Activated CD8-positive, alpha-beta T cell treated with anti-CD3 and anti-CD28 coated beads for 36 hours (primary cell): ENCODE data around the gene ERG. TPM values are rescaled to one million over a fixed set of nuclear protein-coding genes. Genes with fewer than 3 reads are reported as not detected.

Experiments used
- ATAC-seq: fragments of 200-7000 bp; cut with Tn5 transposase; one replicate; pipeline ENCODE4 v1.10.0; 2021; ENCODE audit warnings: mild to moderate bottlenecking, moderate library complexity
- CTCF ChIA-PET: fragments of 350-600 bp; sonication (Branson Sonifier 250); formaldehyde crosslinking; loops from one replicate; lab custom pipeline; 2021; ENCODE audit warnings: antibody characterized with exemption; lab: Charles Lee
- POLR2A ChIA-PET: fragments of 350-600 bp; sonication (Branson Sonifier 250); formaldehyde crosslinking; loops from one replicate; lab custom pipeline; 2021; ENCODE audit warnings: antibody characterized with exemption; lab: Charles Lee
- DNase-seq: peaks from one replicate; pipeline ENCODE4 v3.0.0-alpha.2; 2020
- H3K27ac Mint-ChIP-seq: one replicate; pipeline ENCODE4 v1.8.0; 2021; ENCODE audit warnings: mild to moderate bottlenecking, mixed read lengths
- H3K27me3 Mint-ChIP-seq: one replicate; pipeline ENCODE4 v1.8.0; 2021; ENCODE audit warnings: mixed read lengths
- H3K36me3 Mint-ChIP-seq: one replicate; pipeline ENCODE4 v1.8.0; 2021; ENCODE audit warnings: low read depth, mixed read lengths
- H3K4me1 Mint-ChIP-seq: one replicate; pipeline ENCODE4 v1.8.0; 2021; ENCODE audit warnings: low read depth, mixed read lengths
- H3K4me3 Mint-ChIP-seq: one replicate; pipeline ENCODE4 v1.8.0; 2021; ENCODE audit warnings: mild to moderate bottlenecking, moderate library complexity, mixed read lengths
- H3K9me3 Mint-ChIP-seq: one replicate; pipeline ENCODE4 v1.8.0; 2021; ENCODE audit warnings: mixed read lengths
- intact Hi-C: fragments of 100-400 bp; cut with micrococcal nuclease; formaldehyde crosslinking; loops from one replicate; pipeline ENCODE4 v1.10.0; 2022
- total RNA-seq, 2 experiments: library from RNA; stranded (reverse); gene quantifications; one replicate each; pipeline ENCODE4 v1.2.3, GENCODE V29; 2021
- TF ChIP-seq, protein P1 (sequence below): fragments of 200-600 bp; IDR thresholded peaks from one replicate; pipeline ENCODE4 v1.8.0; 2022; ENCODE audit warnings: antibody characterized with exemption, mild to moderate bottlenecking

ERG gene
- total RNA-seq, 2 experiments from 2014 or later, result not detected

DNA sequence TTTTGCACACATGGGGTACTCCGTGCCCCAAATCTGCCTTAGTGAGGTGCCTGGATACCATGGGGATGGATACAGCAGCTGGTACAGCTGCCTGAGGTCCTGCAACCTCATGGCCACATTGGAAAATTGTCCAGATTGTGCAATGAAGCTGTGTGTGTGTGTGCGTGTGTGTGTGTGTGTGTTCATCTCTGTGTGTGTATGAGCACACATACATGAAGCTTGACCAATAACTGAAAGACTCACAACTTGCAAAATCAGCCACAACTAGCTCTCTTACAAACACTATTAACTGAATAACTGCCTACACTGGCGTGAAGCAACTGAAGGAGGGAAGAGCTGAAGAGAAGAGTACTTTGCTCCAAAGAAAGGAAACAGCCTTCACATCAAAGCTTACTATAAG is 78.1 kb downstream of the ERG start:
- TF ChIP-seq, protein P1, sequence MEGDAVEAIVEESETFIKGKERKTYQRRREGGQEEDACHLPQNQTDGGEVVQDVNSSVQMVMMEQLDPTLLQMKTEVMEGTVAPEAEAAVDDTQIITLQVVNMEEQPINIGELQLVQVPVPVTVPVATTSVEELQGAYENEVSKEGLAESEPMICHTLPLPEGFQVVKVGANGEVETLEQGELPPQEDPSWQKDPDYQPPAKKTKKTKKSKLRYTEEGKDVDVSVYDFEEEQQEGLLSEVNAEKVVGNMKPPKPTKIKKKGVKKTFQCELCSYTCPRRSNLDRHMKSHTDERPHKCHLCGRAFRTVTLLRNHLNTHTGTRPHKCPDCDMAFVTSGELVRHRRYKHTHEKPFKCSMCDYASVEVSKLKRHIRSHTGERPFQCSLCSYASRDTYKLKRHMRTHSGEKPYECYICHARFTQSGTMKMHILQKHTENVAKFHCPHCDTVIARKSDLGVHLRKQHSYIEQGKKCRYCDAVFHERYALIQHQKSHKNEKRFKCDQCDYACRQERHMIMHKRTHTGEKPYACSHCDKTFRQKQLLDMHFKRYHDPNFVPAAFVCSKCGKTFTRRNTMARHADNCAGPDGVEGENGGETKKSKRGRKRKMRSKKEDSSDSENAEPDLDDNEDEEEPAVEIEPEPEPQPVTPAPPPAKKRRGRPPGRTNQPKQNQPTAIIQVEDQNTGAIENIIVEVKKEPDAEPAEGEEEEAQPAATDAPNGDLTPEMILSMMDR, result no peak

DNA sequence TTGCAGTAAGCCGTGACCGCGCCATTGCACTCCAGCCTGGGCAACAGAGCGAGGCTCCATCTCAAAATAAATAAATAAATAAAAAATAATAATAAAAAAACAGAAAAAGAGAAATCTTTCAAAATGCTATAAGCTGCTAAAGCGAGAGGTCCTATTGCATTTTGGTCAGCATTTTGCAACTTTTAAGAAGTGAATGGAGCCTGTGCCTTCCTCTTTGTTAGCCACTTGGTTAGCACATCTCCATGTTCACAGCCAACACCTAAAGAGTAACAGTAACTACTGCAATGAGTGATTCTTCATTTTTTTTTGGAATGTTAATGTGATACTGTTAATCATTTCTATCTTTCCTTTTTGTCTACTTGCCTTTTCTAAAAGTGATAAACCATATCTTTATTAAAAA is 80.6 kb downstream of the ERG start:
- intact Hi-C loops, result no loop called here
- Mint-ChIP-seq H3K27ac (no peak overlapping the region), H3K4me1 (no peaks in the 10 kb centered on the region), H3K27me3 (no peaks in the 10 kb centered on the region), H3K4me3 (no peak overlapping the region), H3K9me3 (no peaks in the 10 kb centered on the region), H3K36me3 (no peaks in the 10 kb centered on the region)
- TF ChIP-seq, protein P1, result no peak
- ATAC-seq (no peak), DNase-seq (no peak)
- ChIA-PET POLR2A (no interaction called here), CTCF (interaction anchor here (0.8 kb wide), 1 partner anchor 33 kb away, joined by 3 read pairs; no protein-coding TSS in a partner anchor)

More for the DNA sequence above, 78.1 kb downstream of the ERG start:
- H3K9me3 Mint-ChIP-seq, result no peaks in the 10 kb centered on the region
- ChIA-PET CTCF (no interaction called here), POLR2A (no interaction called here)
- ATAC-seq, result no peak
- intact Hi-C loops, result no loop called here
- H3K27ac Mint-ChIP-seq, result no peak overlapping the region
- H3K4me1 Mint-ChIP-seq, result no peaks in the 10 kb centered on the region
- no peak overlapping the region for H3K4me3 Mint-ChIP-seq
- DNase-seq, result no peak
- no peaks in the 10 kb centered on the region for H3K27me3 Mint-ChIP-seq
- no peaks in the 10 kb centered on the region for H3K36me3 Mint-ChIP-seq

DNA sequence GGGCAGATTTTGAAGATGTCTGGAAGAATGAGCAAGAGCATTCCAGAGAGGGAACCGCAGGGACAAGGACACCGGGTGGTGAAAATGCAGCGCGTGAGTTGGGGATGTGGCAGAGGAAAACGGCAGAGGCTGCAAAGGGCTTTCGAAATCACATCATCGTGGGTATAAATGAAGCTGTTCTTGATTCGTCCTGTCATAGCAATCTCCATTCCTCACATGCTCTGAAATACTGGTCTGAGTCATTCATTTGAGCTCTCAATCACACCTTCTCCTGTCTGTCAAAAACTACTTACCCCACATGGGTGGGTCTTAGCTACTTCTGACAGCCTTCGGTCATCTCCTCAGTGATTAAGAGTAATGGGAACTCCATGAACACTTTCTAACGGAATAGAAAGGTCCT is 81.5 kb downstream of the ERG start:
- peaks cover 4% of the 10 kb centered on the region for H3K9me3 Mint-ChIP-seq
- ChIA-PET CTCF (interaction anchor here (0.8 to 1.9 kb wide), 2 partner anchors 14 to 32 kb away, joined by 3 to 4 read pairs; no protein-coding TSS in a partner anchor), POLR2A (no interaction called here)
- no peak overlapping the region for H3K27ac Mint-ChIP-seq
- intact Hi-C loops, result no loop called here
- TF ChIP-seq, protein P1, result no peak
- no peak for DNase-seq
- no peaks in the 10 kb centered on the region for H3K4me1 Mint-ChIP-seq
- H3K36me3 Mint-ChIP-seq, result no peaks in the 10 kb centered on the region
- no peak overlapping the region for H3K4me3 Mint-ChIP-seq
- no peaks in the 10 kb centered on the region for H3K27me3 Mint-ChIP-seq
- ATAC-seq, result no peak

DNA sequence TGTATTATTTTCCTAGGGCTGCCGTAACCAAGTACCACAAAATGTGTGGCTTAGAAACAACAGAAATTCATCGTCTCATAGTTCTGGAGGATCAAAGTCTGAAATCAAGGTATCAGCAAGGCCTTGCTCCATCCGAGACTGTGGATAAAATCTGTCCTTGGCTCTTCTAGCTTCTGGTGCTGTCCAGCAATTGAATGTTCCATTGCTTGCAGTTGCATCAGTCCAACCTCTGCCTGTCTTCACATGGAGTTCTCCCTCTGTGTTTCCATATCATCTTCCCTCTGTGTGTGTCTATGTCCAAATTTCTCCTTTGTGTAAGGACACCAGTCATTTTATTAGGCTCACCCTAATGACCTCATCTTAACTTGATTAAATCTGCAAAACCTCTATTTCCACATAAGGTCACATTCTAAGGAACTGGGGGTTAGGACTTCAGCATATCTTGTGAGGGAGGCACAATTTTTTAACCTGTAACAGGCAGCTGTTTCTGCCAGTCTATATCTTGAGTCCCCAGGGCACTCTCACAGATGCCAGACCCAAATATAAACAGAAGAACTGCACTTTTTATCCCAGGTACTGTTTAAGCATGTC is 84.2 kb downstream of the ERG start:
- Mint-ChIP-seq H3K27me3 (no peaks in the 10 kb centered on the region), H3K9me3 (peaks cover 4% of the 10 kb centered on the region), H3K4me3 (no peak overlapping the region), H3K36me3 (no peaks in the 10 kb centered on the region), H3K27ac (no peak overlapping the region), H3K4me1 (no peaks in the 10 kb centered on the region)
- TF ChIP-seq, protein P1, result no peak
- ChIA-PET POLR2A (no interaction called here), CTCF (interaction anchor here (0.7 to 0.9 kb wide), 2 partner anchors 9 to 692 kb away, joined by 3 read pairs; no protein-coding TSS in a partner anchor)
- intact Hi-C loops, result no loop called here
- DNase-seq (no peak), ATAC-seq (no peak)

DNA sequence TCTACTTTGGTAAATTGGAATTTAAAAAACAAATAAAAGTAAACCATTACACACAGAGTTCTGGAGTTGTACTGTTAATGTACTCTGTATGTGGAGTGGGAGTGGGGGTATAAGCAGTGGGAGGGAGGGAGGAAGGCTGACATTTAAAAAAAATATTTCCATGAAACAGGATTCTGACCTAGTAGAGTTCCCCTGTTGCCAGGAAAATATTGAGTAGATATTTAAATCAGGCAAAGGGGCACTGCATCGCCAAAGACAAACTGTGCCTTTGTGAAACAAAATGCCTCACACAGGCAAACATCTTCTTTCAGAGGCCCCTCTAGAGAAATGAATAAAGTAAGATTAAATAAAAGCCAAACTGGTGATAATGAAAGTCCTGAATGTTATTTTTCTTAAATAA is 87.8 kb downstream of the ERG start:
- no peak overlapping the region for H3K4me3 Mint-ChIP-seq
- no peaks in the 10 kb centered on the region for H3K36me3 Mint-ChIP-seq

More for the DNA sequence above, 87.8 kb downstream of the ERG start:
- no peaks in the 10 kb centered on the region for H3K4me1 Mint-ChIP-seq
- peaks cover 4% of the 10 kb centered on the region for H3K9me3 Mint-ChIP-seq
- no peak overlapping the region for H3K27ac Mint-ChIP-seq
- intact Hi-C loops, result no loop called here
- ATAC-seq (no peak), DNase-seq (no peak)
- H3K27me3 Mint-ChIP-seq, result no peaks in the 10 kb centered on the region
- ChIA-PET CTCF (no interaction called here), POLR2A (no interaction called here)
- TF ChIP-seq, protein P1, result no peak
